Upper lobe of left lung (tissue), 6 donors: Measurements from ENCODE around the gene METAP2. TPM values are rescaled to one million over a fixed set of nuclear protein-coding genes. Genes with fewer than 3 reads are reported as not detected.

Experiments used
- ATAC-seq, 2 donors: fragments of 200-7000 bp; cut with Tn5 transposase; one replicate each; pipeline ENCODE4 v1.9.1; 2022; ENCODE audit warnings: mild to moderate bottlenecking in 2 of 2, moderate library complexity in 2 of 2; ENCODE audit not compliant: low FRiP score in 2 of 2
- DNase-seq, 2 donors: peaks; one replicate each; pipeline ENCODE4 v3.0.0-alpha.2; 2019 to 2020
- H3K27ac ChIP-seq, 4 donors: fragments of 200-600 bp; sonication (generic); one replicate each; pipeline ENCODE4 v1.5.1; 2016 to 2019
- H3K27me3 ChIP-seq, 4 donors: fragments of 200-600 bp; sonication (generic); one replicate each; pipeline ENCODE4 v1.5.1; 2017 to 2019
- H3K36me3 ChIP-seq, 4 donors: fragments of 200-600 bp; sonication (generic); one replicate each; pipeline ENCODE4 v1.5.1; 2016 to 2019
- H3K4me1 ChIP-seq, 4 donors: fragments of 200-600 bp; sonication (generic); one replicate each; pipeline ENCODE4 v1.5.1; 2018 to 2019
- H3K4me3 ChIP-seq, 4 donors: fragments of 200-600 bp; sonication (generic); one replicate each; pipeline ENCODE4 v1.5.1; 2017 to 2019; ENCODE audit warnings: mild to moderate bottlenecking in 2 of 4, moderate library complexity in 1 of 4
- H3K9me3 ChIP-seq, 4 donors: fragments of 200-600 bp; sonication (generic); one replicate each; pipeline ENCODE4 v1.5.1; 2018 to 2019
- CTCF ChIP-seq, 6 experiments: fragments of 450-650 bp in 4 of 6; fragments of 200-600 bp in 2 of 6; sonication (generic) in 2 of 6; IDR thresholded peaks; one replicate each; pipeline ENCODE4 v1.5.1; 2016 to 2019; ENCODE audit warnings: antibody characterized with exemption in 6 of 6
- EP300 ChIP-seq, 4 donors: sonication (generic); formaldehyde crosslinking; IDR thresholded peaks; one replicate each; pipeline ENCODE4 v1.5.1; 2017; ENCODE audit warnings: antibody characterized with exemption in 4 of 4, control low read depth in 2 of 4
- POLR2A ChIP-seq, 4 donors: fragments of 450-650 bp; IDR thresholded peaks; one replicate each; pipeline ENCODE4 v1.5.1; 2016 to 2017; ENCODE audit warnings: antibody characterized with exemption in 4 of 4, mild to moderate bottlenecking in 2 of 4
- POLR2AphosphoS5 ChIP-seq, 2 donors: sonication (generic); formaldehyde crosslinking; IDR thresholded peaks; one replicate each; pipeline ENCODE4 v1.5.1; 2017; ENCODE audit warnings: antibody characterized with exemption in 2 of 2
- WGBS, 2 donors: methylation state at CpG; one replicate each; pipeline ENCODE4 v1.1.5; 2017 to 2018; 5-methylcytosine and 5-hydroxymethylcytosine counted together
- total RNA-seq, 6 donors: library from RNA; depleted of rRNA in 4 of 6; stranded (reverse); fragments of >200 nt in 4 of 6; gene quantifications; one replicate each; pipeline versions ENCODE4 v1.1.0 to v1.2.1, GENCODE V29; 2016 to 2021
- donor health status: DM: no; HTN: no; CAD: no; lungs with moderate emphysema.
- donor health status: DM: no; HTN: yes; CAD: no; lungs with severe emphysema.

METAP2 gene
- total RNA-seq, 6 donors from 2014 or later: 44.0 to 75.0 (median 50.3) TPM

- no peak overlapping the region for H3K4me3 ChIP-seq
- DNase-seq (no peak), ATAC-seq (peak in 1 of 2 donors; percentile 23)
Measured at GRCh38 chr12:95522692-95523091, 48.7 kb downstream of the METAP2 start.

GRCh38 chr12:95528431-95528830, 54.5 kb downstream of the METAP2 start:
- Histone ChIP-seq H3K9me3 (no peaks in the 10 kb centered on the region), H3K36me3 (peaks cover 0 to 5% (median 0%) of the 10 kb centered on the region in 4 donors), H3K27ac (no peak overlapping the region), H3K27me3 (no peaks in the 10 kb centered on the region), H3K4me3 (no peak overlapping the region), H3K4me1 (no peaks in the 10 kb centered on the region)
- DNase-seq (no peak), ATAC-seq (no peak)
- WGBS, 2 donors: 74 to 76% methylated on average over 4 of the region's 4 CpGs
- no peak for TF ChIP-seq POLR2A (IDR thresholded peaks at IDR 0.05)
- no peak for TF ChIP-seq CTCF (IDR thresholded peaks at IDR 0.05)
- no peak for TF ChIP-seq POLR2AphosphoS5 (IDR thresholded peaks at IDR 0.05)

More at GRCh38 chr12:95522692-95523091, 48.7 kb downstream of the METAP2 start:
- Histone ChIP-seq H3K36me3 (peaks cover 0 to 9% (median 4%) of the 10 kb centered on the region in 4 donors), H3K4me1 (no peaks in the 10 kb centered on the region), H3K27ac (no peak overlapping the region), H3K27me3 (no peaks in the 10 kb centered on the region), H3K9me3 (no peaks in the 10 kb centered on the region)
- no peak for TF ChIP-seq EP300 (IDR thresholded peaks at IDR 0.05)
- TF ChIP-seq POLR2AphosphoS5 (IDR thresholded peaks at IDR 0.05): no peak
- TF ChIP-seq CTCF (IDR thresholded peaks at IDR 0.05): no peak
- no peak for TF ChIP-seq POLR2A (IDR thresholded peaks at IDR 0.05)
- whole genome bisulfite sequencing, 2 donors: 91 to 93% methylated on average over 8 of the region's 8 CpGs

- DNase-seq: no peak
- Histone ChIP-seq H3K27ac (no peak overlapping the region), H3K9me3 (no peaks in the 10 kb centered on the region), H3K4me3 (no peak overlapping the region), H3K4me1 (peaks cover 0 to 6% (median 4%) of the 10 kb centered on the region in 4 donors), H3K36me3 (no peaks in the 10 kb centered on the region), H3K27me3 (no peaks in the 10 kb centered on the region)
- ATAC-seq: no peak
- 92% methylated on average over 4 of the region's 4 CpGs for WGBS, 2 donors
- TF ChIP-seq POLR2AphosphoS5 (IDR thresholded peaks at IDR 0.05) (no peak), EP300 (IDR thresholded peaks at IDR 0.05) (no peak), POLR2A (IDR thresholded peaks at IDR 0.05) (no peak), CTCF (IDR thresholded peaks at IDR 0.05) (no peak)
Measured at GRCh38 chr12:95529693-95530225, 55.8 kb downstream of the METAP2 start.

GRCh38 chr12:95532851-95533250, 58.9 kb downstream of the METAP2 start:
- TF ChIP-seq POLR2AphosphoS5 (IDR thresholded peaks at IDR 0.05): no peak
- no peak for TF ChIP-seq EP300 (IDR thresholded peaks at IDR 0.05)
- no peak for TF ChIP-seq POLR2A (IDR thresholded peaks at IDR 0.05)
- TF ChIP-seq CTCF (IDR thresholded peaks at IDR 0.05): no peak
- no peak overlapping the region for H3K4me3 ChIP-seq
- DNase-seq (no peak), ATAC-seq (peak in 1 of 2 donors; percentile 35)
- peaks cover 0 to 6% (median 4%) of the 10 kb centered on the region in 4 donors for H3K4me1 ChIP-seq
- H3K9me3 ChIP-seq: no peaks in the 10 kb centered on the region
- 54 to 63% methylated on average over 5 of the region's 5 CpGs for WGBS, 2 donors
- H3K36me3 ChIP-seq: no peaks in the 10 kb centered on the region
- no peaks in the 10 kb centered on the region for H3K27me3 ChIP-seq
- H3K27ac ChIP-seq: no peak overlapping the region

- Histone ChIP-seq H3K9me3 (no peaks in the 10 kb centered on the region), H3K4me3 (no peak overlapping the region), H3K36me3 (no peaks in the 10 kb centered on the region), H3K4me1 (peaks cover 0 to 6% (median 4%) of the 10 kb centered on the region in 4 donors), H3K27me3 (no peaks in the 10 kb centered on the region), H3K27ac (no peak overlapping the region)
- TF ChIP-seq POLR2A (IDR thresholded peaks at IDR 0.05) (no peak), POLR2AphosphoS5 (IDR thresholded peaks at IDR 0.05) (no peak), CTCF (IDR thresholded peaks at IDR 0.05) (no peak), EP300 (IDR thresholded peaks at IDR 0.05) (no peak)
- DNase-seq (no peak), ATAC-seq (no peak)
- 54 to 57% methylated on average over 4 of the region's 4 CpGs for WGBS, 2 donors
Measured at GRCh38 chr12:95533985-95534384, 60.0 kb downstream of the METAP2 start.
